ENCODE data around the gene ADCY2. TPM values are rescaled to one million over a fixed set of nuclear protein-coding genes. Genes with fewer than 3 reads are reported as not detected.

The ADCY2 gene
- polyA plus RNA-seq, 1 of the 3 experiments (the other 2 are of a cell fraction): not detected

DNA sequence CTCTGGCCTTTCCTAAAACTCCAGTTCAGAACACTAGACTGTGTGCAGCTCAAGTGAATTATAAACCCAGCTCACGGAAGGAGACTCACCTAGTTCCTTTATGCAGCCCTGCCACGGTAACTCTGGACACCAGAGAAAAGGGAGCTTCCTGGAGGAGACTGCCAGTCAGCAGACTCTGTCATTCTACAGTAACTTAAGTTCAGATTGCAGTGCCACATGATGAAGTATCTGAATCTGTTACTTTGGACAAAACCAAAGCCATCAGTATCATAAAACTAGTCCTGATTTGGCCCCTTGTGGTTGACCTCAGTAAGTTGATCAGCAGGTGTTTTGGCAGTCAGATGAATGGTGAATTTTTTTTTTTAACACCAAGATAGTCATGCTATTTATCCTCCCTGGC is 475.7 kb downstream of the ADCY2 start:
- WGBS (ENCODE audit: low lambda C conversion rate): 92% methylated on average over 2 of the region's 2 CpGs
- CTCF ChIA-PET: interaction anchor here (4.3 kb wide), 1 partner anchor 15 kb away, joined by 21 read pairs; no protein-coding TSS in a partner anchor

More for the DNA sequence above, 475.7 kb downstream of the ADCY2 start:
- H3K4me3 ChIP-seq (ENCODE audit: low read depth in 2 of 2, low read length in 1 of 2): no peak overlapping the region
- no peak overlapping the region for H3K27ac ChIP-seq (ENCODE audit: low read depth in 2 of 2, low read length in 1 of 2)
- H3K79me2 ChIP-seq (ENCODE audit: insufficient read depth): peaks cover 91% of the 10 kb centered on the region
- no peaks in the 10 kb centered on the region for H3K27me3 ChIP-seq (ENCODE audit: insufficient read depth)
- H3F3A ChIP-seq (replicated peaks; ENCODE audit: insufficient read depth): no peaks in the 10 kb centered on the region
- no peak overlapping the region for H2AFZ ChIP-seq (ENCODE audit: low read depth)
- H3K9me3 ChIP-seq: no peaks in the 10 kb centered on the region
- DNase-seq: no peak
- H3K4me1 ChIP-seq (ENCODE audit: control insufficient read depth in 1 of 2, insufficient read depth in 2 of 2, low read depth in 1 of 2, low read length in 1 of 2): peaks cover 0 to 12% of the 10 kb centered on the region in 2 experiments; a peak in 2 of 4 replicates
- no peak overlapping the region for H3K9ac ChIP-seq
- H4K20me1 ChIP-seq (ENCODE audit: insufficient read depth): peaks cover 20% of the 10 kb centered on the region
- no peak overlapping the region for H3K4me2 ChIP-seq
- H3K9me2 ChIP-seq: no peaks in the 10 kb centered on the region
- POLR2A ChIA-PET: no interaction called here
- TF ChIP-seq CHD2 (IDR thresholded peaks at IDR 0.05; ENCODE audit: low read length, partially characterized antibody) (no peak), JUND (IDR thresholded peaks at IDR 0.05) (no peak), EP300 (IDR thresholded peaks at IDR 0.05; ENCODE audit: borderline replicate concordance in 1 of 2, low read depth in 1 of 2, low read length in 1 of 2) (no peak), TEAD4 (IDR thresholded peaks at IDR 0.05; ENCODE audit: borderline replicate concordance, insufficient read depth) (no peak), GATA2 (CRISPR knock-in tag; IDR thresholded peaks at IDR 0.05) (no peak), RCOR1 (IDR thresholded peaks at IDR 0.05; ENCODE audit: low read length) (no peak), GABPA (IDR thresholded peaks at IDR 0.05; ENCODE audit: low read depth) (no peak), EZH2phosphoT487 (IDR thresholded peaks at IDR 0.05; ENCODE audit: borderline replicate concordance, low read depth) (no peak), FOXM1 (IDR thresholded peaks at IDR 0.05; ENCODE audit: low read depth) (no peak), SIN3A (IDR thresholded peaks at IDR 0.05; ENCODE audit: borderline replicate concordance, low read depth, low read length) (no peak), POLR2AphosphoS5 (IDR thresholded peaks at IDR 0.05; ENCODE audit: low read depth, low read length) (no peak), MXI1 (IDR thresholded peaks at IDR 0.05; ENCODE audit: low read depth, low read length) (no peak), NFIC (IDR thresholded peaks at IDR 0.05; ENCODE audit: borderline replicate concordance) (no peak)
- TF ChIP-seq, protein P1, sequence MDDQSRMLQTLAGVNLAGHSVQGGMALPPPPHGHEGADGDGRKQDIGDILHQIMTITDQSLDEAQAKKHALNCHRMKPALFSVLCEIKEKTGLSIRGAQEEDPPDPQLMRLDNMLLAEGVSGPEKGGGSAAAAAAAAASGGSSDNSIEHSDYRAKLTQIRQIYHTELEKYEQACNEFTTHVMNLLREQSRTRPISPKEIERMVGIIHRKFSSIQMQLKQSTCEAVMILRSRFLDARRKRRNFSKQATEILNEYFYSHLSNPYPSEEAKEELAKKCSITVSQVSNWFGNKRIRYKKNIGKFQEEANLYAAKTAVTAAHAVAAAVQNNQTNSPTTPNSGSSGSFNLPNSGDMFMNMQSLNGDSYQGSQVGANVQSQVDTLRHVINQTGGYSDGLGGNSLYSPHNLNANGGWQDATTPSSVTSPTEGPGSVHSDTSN (IDR thresholded peaks at IDR 0.05): no peak
- TF ChIP-seq, protein P2, sequence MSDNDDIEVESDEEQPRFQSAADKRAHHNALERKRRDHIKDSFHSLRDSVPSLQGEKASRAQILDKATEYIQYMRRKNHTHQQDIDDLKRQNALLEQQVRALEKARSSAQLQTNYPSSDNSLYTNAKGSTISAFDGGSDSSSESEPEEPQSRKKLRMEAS (IDR thresholded peaks at IDR 0.05; ENCODE audit: low read depth): no peak
- TF ChIP-seq, protein P3, sequence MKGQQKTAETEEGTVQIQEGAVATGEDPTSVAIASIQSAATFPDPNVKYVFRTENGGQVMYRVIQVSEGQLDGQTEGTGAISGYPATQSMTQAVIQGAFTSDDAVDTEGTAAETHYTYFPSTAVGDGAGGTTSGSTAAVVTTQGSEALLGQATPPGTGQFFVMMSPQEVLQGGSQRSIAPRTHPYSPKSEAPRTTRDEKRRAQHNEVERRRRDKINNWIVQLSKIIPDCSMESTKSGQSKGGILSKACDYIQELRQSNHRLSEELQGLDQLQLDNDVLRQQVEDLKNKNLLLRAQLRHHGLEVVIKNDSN (IDR thresholded peaks at IDR 0.05; ENCODE audit: borderline replicate concordance, low read depth): no peak
- TF ChIP-seq, protein P4, sequence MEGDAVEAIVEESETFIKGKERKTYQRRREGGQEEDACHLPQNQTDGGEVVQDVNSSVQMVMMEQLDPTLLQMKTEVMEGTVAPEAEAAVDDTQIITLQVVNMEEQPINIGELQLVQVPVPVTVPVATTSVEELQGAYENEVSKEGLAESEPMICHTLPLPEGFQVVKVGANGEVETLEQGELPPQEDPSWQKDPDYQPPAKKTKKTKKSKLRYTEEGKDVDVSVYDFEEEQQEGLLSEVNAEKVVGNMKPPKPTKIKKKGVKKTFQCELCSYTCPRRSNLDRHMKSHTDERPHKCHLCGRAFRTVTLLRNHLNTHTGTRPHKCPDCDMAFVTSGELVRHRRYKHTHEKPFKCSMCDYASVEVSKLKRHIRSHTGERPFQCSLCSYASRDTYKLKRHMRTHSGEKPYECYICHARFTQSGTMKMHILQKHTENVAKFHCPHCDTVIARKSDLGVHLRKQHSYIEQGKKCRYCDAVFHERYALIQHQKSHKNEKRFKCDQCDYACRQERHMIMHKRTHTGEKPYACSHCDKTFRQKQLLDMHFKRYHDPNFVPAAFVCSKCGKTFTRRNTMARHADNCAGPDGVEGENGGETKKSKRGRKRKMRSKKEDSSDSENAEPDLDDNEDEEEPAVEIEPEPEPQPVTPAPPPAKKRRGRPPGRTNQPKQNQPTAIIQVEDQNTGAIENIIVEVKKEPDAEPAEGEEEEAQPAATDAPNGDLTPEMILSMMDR (IDR thresholded peaks at IDR 0.05): no peak
- peaks cover 28 to 49% of the 10 kb centered on the region in 2 experiments for H3K36me3 ChIP-seq (replicated peaks in 1 of 2; ENCODE audit: control insufficient read depth in 1 of 2, insufficient read depth in 2 of 2, low read length in 1 of 2)

All from SK-N-SH (cell line).